Adrenal gland (tissue), 12 donors: ENCODE results near the gene HINT3. TPM values are rescaled to one million over a fixed set of nuclear protein-coding genes. Genes with fewer than 3 reads are reported as not detected.
A peak's percentile ranks its signal among the peaks of the same experiment; 100 is the strongest.

ENCODE experiments used
- DNase-seq, 7 donors: peaks; one replicate each; pipeline ENCODE4 v3.0.0-alpha.2; 2019 to 2020
- H3K27ac ChIP-seq, 5 donors: fragments of 200-600 bp; sonication (generic) in 4 of 5; 1 replicate in 3 of 5; 2 replicates in 2 of 5; pipeline versions ENCODE4 v1.5.1 to v1.8.0; 2016 to 2020; ENCODE audit warnings: mild to moderate bottlenecking in 1 of 5
- H3K27me3 ChIP-seq: fragments of 200-600 bp; 2 replicates; pipeline ENCODE4 v1.8.0; 2021
- H3K36me3 ChIP-seq, 2 donors: fragments of 200-600 bp; replicated peaks in 1 of 2; 1 replicate in 1 of 2; 2 replicates in 1 of 2; pipeline versions ENCODE4 v1.5.1 to v1.8.0; 2018 to 2022
- H3K4me1 ChIP-seq, 2 donors: fragments of 200-600 bp; replicated peaks in 1 of 2; 1 replicate in 1 of 2; 2 replicates in 1 of 2; pipeline versions ENCODE4 v1.5.1 to v1.8.0; 2018 to 2021
- H3K4me3 ChIP-seq, 4 donors: fragments of 200-600 bp; sonication (generic) in 3 of 4; one replicate each; pipeline ENCODE4 v1.5.1; 2016 to 2018
- H3K9me3 ChIP-seq, 3 donors: fragments of 200-600 bp; sonication (generic) in 1 of 3; replicated peaks in 1 of 3; 1 replicate in 2 of 3; 2 replicates in 1 of 3; pipeline versions ENCODE4 v1.5.1 to v1.8.0; 2016 to 2021
- CTCF ChIP-seq, 6 experiments: fragments of 450-650 bp in 4 of 6; fragments of 200-600 bp in 2 of 6; sonication (generic) in 1 of 6; IDR thresholded peaks; 1 replicate in 5 of 6; 2 replicates in 1 of 6; pipeline versions ENCODE4 v1.5.1 to v1.8.0; 2016 to 2021; ENCODE audit warnings: antibody characterized with exemption in 6 of 6, mild to moderate bottlenecking in 2 of 6, moderate library complexity in 1 of 6
- POLR2A ChIP-seq, 2 donors: fragments of 450-650 bp; IDR thresholded peaks; one replicate each; pipeline ENCODE4 v1.6.1; 2017; ENCODE audit warnings: antibody characterized with exemption in 2 of 2, mild to moderate bottlenecking in 2 of 2, moderate library complexity in 1 of 2
- WGBS, 4 donors: extraction: QIAGEN DNeasy Blood & Tissue Kit in 2 of 4; methylation state at CpG; one replicate each; pipeline versions ENCODE4 v1.1.5 to v1.1.7; 2013 to 2017; 5-methylcytosine and 5-hydroxymethylcytosine counted together
- intact Hi-C, 2 donors: fragments of 100-400 bp; cut with DNase I; formaldehyde crosslinking; loops; one replicate each; pipeline versions ENCODE4 v1.14.1 to v1.15.0; 2022 to 2023
- polyA plus RNA-seq, 3 donors: library from polyadenylated mRNA; stranded (reverse); fragments of 200-250 nt in 2 of 3; fragments of 350-450 nt in 1 of 3; fragmentation: Illumina TruSeq in 1 of 3; extraction: RNeasy Lipid Tissue Mini Kit (QIAGEN cat#74804) in 1 of 3; gene quantifications; one replicate each; pipeline ENCODE4 v1.2.3, GENCODE V29; 2013 to 2014
- total RNA-seq, 9 donors: library from RNA; depleted of rRNA in 4 of 9; stranded (reverse); fragments of >200 nt in 4 of 9; fragments of 120-200 nt in 1 of 9; fragmentation: NEBNext Ultra II Directional in 1 of 9; extraction: Animal tissue kit (Norgen Biotek cat#: 25700) in 1 of 9; gene quantifications; one replicate each; pipeline versions ENCODE4 v1.1.0 to v1.2.4, GENCODE V29; 2013 to 2023
- donor health status: healthy with polysubstance abuse.
- donor health status: Bipolar disorder and iron deficiency.
- donor health status: DM: yes; HTN: yes; CAD: no.
- donor health status: DM: no; HTN: no; CAD: no.
- donor health status: DM: no; HTN: no; CAD: no.
- donor health status: DM: yes; HTN: yes; CAD: no.

HINT3 gene
- total and polyA plus RNA-seq, 12 donors = 4.7 to 40.6 (median 30.4) TPM

- WGBS, 4 donors = 57 to 78% (median 69%) methylated on average over 3 of the region's 3 CpGs
- Histone ChIP-seq H3K4me3 (peak overlapping the region in 1 of 4 donors; percentile 44), H3K27ac (peak overlapping the region in 4 of 5 donors; percentile 58 to 85 (median 76)), H3K27me3 (no peaks in the 10 kb centered on the region), H3K36me3 (peaks cover 0 to 66% of the 10 kb centered on the region in 2 donors), H3K4me1 (peaks cover 12 to 37% of the 10 kb centered on the region in 2 donors), H3K9me3 (no peaks in the 10 kb centered on the region)
- no peak for DNase-seq
- intact Hi-C loops = no loop called here
- TF ChIP-seq CTCF (IDR thresholded peaks at IDR 0.05) = no peak
- TF ChIP-seq POLR2A (IDR thresholded peaks at IDR 0.05) = no peak
These were observed 37.0 kb upstream of the HINT3 start for GRCh38 chr6:125919618-125920017.

GRCh38 chr6:125922322-125922860 is 34.2 kb upstream of the HINT3 start:
- intact Hi-C loops = no loop called here
- TF ChIP-seq POLR2A (IDR thresholded peaks at IDR 0.05) = no peak
- TF ChIP-seq CTCF (IDR thresholded peaks at IDR 0.05) = no peak
- H3K27ac ChIP-seq = peak overlapping the region in 2 of 5 donors; percentile 41 to 61

GRCh38 chr6:125923366-125923877 is 33.1 kb upstream of the HINT3 start:
- Histone ChIP-seq H3K4me3 (no peak overlapping the region), H3K27ac (peak overlapping the region in 2 of 5 donors; percentile 61 to 77), H3K9me3 (no peaks in the 10 kb centered on the region), H3K27me3 (no peaks in the 10 kb centered on the region), H3K4me1 (peaks cover 9 to 48% of the 10 kb centered on the region in 2 donors), H3K36me3 (peaks cover 0 to 70% of the 10 kb centered on the region in 2 donors)
- intact Hi-C loops = no loop called here
- no peak for TF ChIP-seq POLR2A (IDR thresholded peaks at IDR 0.05)
- no peak for TF ChIP-seq CTCF (IDR thresholded peaks at IDR 0.05)
- peak in 2 of 7 donors; percentile 31 to 32 for DNase-seq
- 40 to 55% (median 45%) methylated on average over 4 of the region's 4 CpGs for WGBS, 4 donors

More at GRCh38 chr6:125922322-125922860, 34.2 kb upstream of the HINT3 start:
- peaks cover 12 to 49% of the 10 kb centered on the region in 2 donors for H3K4me1 ChIP-seq
- H3K36me3 ChIP-seq = peaks cover 0 to 60% of the 10 kb centered on the region in 2 donors
- whole genome bisulfite sequencing, 4 donors = 86 to 98% (median 90%) methylated on average over 8 of the region's 8 CpGs
- H3K27me3 ChIP-seq = no peaks in the 10 kb centered on the region
- no peak for DNase-seq
- H3K4me3 ChIP-seq = no peak overlapping the region
- H3K9me3 ChIP-seq = no peaks in the 10 kb centered on the region

- WGBS, 4 donors = 44 to 54% (median 50%) methylated on average over 2 of the region's 2 CpGs
- H3K27ac ChIP-seq = peak overlapping the region in 3 of 5 donors; percentile 38 to 61 (median 54)
- intact Hi-C loops = no loop called here
- DNase-seq = peak in 1 of 7 donors; percentile 75
- H3K36me3 ChIP-seq = peaks cover 0 to 77% of the 10 kb centered on the region in 2 donors
- peaks cover 4 to 43% of the 10 kb centered on the region in 2 donors for H3K4me1 ChIP-seq
- TF ChIP-seq POLR2A (IDR thresholded peaks at IDR 0.05) (no peak), CTCF (IDR thresholded peaks at IDR 0.05) (no peak)
- no peaks in the 10 kb centered on the region for H3K27me3 ChIP-seq
- H3K9me3 ChIP-seq = no peaks in the 10 kb centered on the region
- H3K4me3 ChIP-seq = no peak overlapping the region
These were observed 32.4 kb upstream of the HINT3 start for GRCh38 chr6:125924169-125924568.
